Stimulated activated naive CD4-positive, alpha-beta T cell (primary cell): Measurements from ENCODE around the gene MOBP.
"Not testable (repeated sequence)": the region's sequence is repeated elsewhere in the genome, so short reads cannot be mapped to it uniquely, and the experiment has no call there.

ENCODE experiments used
- DNase-seq, 6 experiments: peaks; one replicate each; lab custom pipeline; 2025; lab: John Stamatoyannopoulos, UW

Gene MOBP

DNA sequence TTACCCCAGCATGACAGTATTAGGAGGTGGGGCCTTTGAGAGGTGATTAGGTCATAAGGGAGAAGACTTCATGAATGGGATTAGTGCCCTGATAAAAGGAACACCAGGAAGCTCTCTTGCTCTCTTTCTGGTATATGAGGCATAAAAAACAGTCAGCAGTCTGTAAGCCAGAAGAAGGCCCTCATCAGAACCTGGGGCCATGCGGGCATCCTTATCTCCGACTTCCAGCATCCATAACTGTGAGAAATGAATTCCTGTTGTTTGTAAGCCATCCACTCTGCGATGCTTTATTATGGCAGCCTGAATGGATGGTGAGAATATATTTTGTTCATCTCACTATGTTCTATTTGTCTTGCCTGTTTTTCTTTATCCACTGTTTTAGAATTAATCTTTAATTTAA, 17.7 kb upstream of the MOBP start:
- no peak for DNase-seq

DNA sequence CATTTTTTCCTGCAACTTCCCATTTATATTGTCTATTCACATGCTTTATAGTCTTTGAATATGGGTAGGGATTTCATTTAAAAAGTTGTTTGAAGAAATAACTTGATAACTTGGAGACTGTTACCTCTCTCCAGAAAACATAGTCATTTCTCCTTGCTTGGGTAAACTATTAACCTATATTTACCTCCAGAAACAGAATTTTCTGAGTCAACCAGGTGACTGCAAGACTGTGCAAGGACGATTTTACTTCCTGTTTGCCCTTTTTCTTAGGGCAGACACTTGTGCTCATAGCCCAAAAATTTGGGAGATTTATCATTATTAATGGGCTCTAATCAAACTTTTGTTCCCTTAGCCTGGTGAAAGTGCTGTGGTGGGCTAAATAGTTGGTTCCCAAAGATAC, 14.3 kb upstream of the MOBP start:
- no peak for DNase-seq

DNA sequence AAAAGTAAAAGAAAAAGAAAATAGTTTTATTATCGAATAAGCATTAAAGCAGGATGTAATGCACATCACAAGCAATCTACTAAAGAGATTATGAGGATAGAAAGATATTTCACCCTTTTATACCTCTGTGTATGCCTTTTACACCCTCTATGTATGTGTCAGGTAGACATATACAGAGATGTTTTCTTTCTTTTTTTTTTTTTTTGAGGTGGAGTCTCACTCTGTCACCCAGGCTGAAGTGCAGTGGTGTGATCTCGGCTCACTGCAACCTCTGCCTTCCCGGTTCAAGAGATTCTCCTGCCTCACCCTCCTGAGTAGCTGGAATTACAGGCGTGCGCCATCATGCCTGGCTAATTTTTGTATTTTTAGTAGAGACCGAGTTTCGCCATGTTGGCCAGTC, 13.6 kb upstream of the MOBP start:
- not testable (repeated sequence) for DNase-seq

DNA sequence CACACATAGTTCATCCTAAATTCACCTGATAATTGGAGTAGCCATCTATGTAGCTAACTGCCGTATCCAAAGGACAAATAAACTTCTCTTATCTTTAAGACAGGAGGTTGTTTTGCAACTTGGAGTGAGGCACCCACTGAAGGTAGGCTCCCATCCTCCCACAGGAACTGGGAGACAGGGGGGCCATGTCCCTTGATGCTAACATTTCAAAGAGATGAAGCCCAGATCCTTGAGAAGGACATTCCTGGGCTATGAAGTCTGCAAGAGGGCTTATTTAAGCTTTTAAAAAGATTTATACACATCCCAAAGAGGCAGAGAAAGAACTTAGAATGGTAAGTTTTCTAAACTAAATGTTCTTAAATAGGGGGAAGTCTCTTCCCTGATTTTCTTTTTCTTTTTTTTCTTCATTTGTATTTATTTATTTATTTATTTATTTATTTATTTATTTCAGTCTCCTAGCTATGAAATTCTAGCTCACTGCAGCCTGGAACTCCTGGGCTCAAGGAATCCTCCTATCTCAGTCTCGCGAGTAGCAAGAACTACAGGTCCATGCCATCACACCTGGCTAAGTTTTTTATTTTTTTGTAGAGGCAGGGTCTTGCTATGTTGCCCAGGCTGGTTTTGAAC, 12.8 kb upstream of the MOBP start:
- DNase-seq: no peak

DNA sequence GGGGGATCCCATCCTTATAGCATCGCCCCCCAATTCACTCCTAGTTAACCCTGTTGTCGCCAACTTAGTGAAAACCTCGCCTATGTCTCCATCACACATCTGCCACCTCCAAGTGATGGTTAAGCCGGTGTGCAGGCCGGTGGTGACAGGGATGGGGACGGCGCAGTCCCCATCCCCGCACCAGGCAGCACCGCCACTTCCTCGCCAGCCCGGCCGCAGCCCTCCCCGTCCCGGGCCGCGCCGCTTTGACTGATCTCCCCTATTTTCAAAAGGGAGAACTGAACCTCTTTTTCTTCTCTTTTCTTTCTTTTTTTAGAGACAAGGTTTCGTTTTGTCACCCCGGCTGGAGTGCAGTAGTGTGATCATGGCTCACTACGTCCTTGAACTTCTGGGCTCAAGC, 11.3 kb upstream of the MOBP start:
- DNase-seq: no peak

DNA sequence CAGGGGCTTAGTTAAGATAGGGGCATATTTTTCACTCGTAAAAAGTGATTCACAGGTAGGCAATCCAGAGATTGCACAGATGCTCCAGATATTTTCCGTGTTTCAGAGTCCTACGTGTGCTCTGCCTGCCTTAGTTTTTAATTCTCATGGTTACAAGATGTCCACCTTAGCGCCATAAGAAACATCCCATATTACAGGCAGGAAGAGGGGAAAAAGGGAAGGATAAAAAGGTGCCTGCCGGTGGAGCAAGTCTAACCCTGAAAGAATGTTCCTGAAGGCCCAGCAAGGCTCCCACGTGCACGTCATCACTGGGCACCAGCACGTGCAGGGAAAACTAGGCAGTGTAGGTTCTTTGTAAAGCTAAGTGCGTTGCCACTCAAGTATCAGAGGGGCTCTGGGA, 10.1 kb upstream of the MOBP start:
- DNase-seq: no peak

DNA sequence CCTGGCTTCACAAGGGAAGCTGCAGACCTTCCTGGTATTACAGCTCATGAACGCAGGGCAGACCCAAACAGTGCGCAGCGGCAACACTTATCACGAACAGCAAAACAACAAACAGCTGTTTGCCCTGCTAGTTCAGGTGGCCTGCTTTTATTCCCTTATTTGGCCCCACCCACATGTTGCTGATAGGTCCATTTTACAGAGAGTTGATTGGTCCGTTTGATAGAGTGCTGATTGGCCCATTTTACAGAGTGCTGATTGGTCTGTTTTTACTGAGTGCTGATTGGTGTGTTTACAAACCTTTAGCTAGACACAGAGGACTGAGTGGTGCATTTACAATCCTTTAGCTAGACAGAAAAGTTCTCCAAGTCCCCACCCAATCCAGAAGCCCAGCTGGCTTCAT, 8.9 kb upstream of the MOBP start:
- not testable (repeated sequence) for DNase-seq

DNA sequence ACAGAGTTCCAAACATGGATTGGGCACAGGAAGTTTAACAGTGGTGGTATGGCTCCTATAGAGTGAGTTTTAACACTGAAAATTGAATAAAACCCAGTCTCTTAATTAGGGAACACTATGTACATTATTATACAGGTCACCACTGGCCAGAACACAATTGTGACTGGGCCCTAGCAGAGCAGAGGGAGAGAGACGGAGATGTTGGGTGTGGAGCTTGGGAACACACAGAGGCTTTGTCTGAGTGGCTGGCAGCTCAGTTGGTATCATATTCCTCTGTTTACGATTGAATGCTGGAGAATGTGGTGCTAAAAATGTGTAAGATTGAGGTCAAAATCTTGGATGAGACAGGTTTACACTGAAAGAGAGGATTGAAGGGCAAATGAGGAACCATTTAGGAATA, 6.8 kb upstream of the MOBP start:
- no peak for DNase-seq

DNA sequence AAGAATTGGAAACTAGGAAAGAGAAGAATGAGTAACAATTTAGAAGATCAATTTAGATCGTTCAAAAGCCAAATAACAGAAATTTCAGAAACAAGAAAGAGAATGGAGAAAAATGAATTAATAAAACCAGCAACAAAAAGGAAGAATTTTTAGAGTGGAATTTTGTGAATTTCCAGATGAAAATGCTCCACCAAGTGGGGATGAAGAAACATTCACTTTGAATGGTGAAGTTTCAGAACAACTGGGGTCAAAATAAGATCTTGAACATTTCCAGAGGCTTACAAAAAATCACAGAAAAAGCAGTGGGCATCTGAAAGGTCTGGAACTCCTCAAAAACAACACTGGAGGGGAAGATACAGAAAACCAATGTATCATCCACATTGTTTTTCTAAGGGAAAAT, 4.2 kb upstream of the MOBP start:
- DNase-seq: no peak

DNA sequence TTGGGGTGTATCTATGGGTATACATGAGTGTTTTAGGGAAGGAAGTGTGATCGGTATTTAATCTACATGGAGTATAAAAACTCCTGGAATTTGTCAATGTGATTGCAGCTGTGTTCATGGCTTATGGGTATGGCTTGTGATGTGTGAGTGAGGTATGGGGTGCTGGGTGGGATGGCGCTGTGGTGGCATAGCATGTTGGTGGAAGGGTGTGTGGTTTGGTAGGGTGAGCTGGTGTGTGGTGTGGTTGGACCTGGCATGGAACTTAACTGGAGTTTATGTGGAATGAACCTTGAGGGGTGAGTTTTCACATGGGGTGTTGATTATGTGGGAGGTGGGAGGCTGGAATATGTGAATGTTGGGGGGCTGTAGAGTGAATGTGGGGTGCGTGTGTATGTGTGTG, 492 bp upstream of the MOBP start:
- DNase-seq: no peak

DNA sequence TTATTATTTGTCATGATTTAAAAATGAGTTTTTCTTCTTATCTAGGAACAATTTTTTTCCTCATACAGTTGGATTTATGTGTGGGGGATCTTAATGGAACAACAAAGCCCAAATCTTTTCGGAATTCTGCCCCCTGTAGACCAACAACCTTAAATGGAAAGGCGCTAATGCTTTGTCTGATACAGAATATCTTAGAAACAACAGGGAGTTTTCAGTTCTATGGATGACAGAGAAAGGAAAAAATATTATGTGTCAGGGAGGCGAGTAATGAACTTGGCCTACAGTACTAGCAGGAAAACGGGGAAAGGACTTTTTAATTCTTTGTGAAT, 592 bp downstream of the MOBP start:
- no peak for DNase-seq

DNA sequence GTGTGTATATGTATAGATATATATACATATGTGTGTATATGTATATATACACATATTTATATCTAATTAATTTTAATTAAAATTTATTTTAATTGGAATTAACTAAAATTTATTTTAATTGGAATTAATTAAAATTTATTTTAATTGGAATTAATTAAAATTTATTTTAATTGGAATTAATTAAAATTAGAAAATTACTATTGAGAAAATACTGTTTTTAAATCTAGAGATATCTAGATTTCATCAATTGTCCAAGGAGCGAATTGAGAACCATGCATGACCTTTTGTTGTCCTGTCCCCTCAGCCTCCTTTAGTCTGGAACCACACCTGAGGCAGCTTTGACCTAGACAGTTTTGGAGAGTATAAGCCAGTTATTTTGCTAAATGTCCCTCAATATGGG, 1.8 kb downstream of the MOBP start:
- no peak for DNase-seq

DNA sequence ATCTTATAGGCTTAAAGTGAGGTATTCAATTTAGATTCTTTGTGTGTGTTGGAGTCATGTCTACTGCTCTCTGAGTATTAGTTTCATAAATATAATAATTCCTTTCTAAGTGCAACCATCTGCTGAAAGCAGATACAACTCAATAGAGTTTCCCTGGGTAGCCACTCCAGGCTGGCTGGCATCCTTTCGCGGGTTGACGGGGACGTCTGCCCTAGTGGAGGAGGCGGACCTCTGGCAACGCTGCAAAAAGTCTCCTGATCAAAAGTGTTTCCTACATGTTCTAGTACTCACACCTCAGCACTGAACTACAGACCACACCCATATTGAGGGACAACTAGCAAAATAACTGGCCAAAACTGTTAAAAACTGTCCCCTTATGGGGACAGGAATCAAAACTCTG, 2.5 kb downstream of the MOBP start:
- no peak for DNase-seq

DNA sequence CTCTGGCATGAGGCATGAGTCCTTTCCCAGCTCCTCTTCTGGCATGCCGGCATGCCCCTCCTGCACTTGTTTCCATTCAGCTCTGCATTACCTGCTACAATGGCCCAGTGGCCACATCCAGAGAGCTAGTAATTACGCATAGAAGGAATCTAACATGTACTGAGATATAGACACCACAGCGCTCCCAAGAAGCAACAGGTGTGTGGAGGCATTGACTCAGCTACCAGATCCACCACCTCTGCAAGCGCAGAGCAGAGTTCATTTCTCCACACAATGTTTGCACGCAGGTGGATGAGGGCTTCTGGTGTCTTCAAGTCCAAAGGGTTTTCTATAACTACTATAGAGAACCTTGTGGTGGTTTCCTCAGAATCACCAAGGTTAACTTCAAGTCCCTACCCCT, 4.2 kb downstream of the MOBP start:
- DNase-seq: no peak

DNA sequence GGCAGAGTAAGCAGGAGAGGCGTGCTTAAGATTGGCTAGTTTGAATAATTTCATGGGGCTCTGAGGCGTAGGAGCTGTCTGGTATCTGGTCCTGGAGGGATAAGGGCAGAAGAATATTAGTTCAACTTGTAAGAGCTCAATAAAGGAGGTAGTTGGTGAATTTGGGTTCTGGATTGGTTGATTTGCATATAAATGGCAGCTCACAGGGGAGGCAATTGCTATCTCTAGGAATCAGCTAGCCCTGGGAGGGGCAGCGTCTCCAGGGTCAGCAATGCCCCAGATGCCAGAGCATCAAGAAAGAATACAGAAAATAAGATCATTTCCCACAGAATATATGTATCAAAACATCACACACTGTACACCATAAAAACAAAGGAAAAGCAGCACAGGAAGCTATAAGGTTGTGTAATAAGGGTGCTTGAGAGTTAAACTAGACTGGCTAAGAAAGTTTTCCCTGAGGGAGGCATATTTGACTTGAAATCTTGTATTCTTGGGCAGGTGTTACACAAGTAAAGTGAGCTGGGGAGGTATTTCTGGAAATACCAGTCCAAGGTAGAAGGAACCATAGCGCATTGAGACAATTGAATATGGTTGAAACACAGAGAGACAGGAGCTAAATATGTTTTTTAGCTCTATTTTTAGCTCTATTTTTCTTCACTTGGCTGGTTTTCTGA, 6.1 kb downstream of the MOBP start:
- DNase-seq: no peak

DNA sequence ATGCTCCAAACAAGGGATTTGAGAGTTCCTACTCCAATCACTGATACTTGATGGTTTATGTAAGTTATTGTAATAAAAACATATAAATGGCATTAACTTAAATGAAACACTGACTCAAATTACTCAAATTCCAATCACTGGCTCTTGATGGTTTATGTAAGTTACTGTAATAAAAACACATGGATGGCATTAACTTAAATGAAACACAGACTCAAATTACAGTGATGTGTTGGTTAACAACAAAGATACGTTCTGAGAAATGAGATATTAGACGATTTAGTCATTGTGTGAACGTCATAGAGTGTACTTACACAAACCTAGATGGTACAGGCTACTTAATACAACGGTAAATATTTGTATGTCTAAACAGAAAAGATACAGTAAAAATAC, 6.6 kb downstream of the MOBP start:
- no peak for DNase-seq

DNA sequence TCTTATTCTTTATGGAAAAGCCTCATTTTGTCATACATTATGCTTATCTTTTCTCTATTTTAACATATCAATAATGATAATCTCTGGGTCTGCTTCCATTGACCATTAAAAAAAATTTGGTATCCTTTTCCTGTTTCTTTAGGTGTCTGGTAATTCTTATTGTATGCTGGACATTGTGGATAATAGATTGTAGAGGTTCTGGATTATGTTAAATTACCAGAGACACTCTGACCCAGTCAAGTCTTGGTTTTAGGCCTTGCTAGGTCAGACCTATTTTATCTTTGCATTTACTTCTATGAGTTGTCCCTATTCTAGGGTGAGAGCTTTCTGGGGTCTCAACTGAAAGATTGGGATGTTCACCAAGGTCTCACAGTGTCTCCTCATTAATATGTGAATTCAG, 9.3 kb downstream of the MOBP start:
- no peak for DNase-seq

DNA sequence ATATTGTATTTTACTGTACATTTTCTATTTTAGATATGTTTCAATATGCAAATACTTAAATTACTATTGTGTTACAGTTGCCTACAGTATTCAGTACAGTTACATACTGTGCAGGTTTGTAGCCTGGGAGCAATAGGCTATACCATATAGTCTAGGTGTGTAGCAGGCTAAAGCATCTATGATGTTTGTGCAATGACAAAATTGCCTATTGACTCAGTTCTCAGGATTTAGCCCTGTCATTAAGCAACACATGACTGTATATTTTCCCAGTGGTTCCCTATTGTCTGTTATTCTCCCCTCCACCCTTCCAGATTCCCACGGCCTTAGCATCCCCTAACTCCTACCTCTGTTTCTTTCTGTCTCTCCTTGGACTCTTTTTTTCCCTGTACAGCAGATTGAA, 10.7 kb downstream of the MOBP start:
- no peak for DNase-seq

DNA sequence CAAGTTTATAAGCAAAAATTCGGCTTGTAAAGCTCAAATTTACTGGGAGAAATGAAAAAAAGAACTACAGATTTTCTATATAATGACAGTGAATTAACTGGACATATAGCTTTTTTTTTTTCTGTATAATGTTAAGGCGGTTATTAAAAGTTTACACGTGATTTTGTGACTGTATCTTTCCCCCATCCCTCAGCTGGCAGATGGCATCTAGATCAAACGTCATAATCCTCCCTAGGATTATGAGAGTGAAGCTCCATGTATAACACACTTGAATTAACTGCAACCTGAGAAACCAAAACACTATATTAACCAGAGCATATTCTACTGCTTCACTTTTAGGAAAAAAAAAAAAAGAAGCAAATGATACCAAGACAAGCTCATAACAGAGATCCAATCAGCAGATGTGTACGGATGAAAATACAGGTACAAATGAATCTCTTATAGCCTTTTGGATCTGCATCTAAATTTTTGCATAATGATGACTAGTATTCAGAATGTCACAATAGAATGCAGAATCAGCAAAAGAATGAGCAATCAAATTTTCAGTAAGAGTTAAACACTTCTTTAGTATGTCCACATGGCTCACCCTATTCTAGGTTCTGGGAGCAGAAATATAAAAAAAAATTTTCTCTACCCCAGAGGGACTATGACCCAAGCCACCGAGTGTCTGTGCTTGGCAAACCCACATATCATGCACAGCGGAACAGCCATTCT, 12.4 kb downstream of the MOBP start:
- DNase-seq: no peak

DNA sequence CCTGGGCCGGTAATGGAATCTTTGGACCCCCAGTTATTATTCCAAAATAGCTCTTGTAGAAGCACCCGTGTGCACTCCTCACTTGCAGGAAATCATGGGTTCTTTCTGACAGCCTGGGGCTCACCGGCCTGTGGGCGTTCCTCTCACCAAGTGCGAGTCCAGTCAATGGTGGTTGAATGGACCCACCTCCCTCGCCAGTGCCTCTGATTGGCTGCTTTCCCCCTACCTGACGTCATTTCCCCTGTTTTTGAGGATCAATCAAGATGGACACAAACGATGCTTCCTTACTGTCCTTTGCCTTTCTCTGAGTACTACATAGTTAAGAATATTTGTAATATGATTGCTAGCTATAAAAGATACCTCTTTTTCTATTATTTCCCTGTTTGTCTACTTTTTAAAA, 18.1 kb downstream of the MOBP start:
- no peak for DNase-seq

DNA sequence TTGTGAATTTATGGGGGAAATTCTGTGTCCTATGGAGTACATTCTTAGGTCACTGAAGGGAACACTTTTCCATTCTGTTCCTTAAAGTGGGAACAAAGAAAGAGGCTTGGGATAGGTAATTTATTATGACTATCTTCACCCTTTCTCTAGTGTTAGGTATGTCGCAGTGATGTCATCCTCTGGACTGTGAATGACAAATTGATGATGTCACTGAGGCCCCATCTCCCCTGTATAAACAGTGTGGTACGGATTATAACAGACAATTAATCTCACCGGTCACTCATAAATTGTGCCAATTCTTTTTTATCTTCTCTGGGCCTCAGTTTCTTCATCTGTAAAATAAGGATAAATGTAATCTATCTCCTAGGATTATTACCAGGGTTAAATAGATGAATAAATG, 23.5 kb downstream of the MOBP start:
- DNase-seq: no peak

DNA sequence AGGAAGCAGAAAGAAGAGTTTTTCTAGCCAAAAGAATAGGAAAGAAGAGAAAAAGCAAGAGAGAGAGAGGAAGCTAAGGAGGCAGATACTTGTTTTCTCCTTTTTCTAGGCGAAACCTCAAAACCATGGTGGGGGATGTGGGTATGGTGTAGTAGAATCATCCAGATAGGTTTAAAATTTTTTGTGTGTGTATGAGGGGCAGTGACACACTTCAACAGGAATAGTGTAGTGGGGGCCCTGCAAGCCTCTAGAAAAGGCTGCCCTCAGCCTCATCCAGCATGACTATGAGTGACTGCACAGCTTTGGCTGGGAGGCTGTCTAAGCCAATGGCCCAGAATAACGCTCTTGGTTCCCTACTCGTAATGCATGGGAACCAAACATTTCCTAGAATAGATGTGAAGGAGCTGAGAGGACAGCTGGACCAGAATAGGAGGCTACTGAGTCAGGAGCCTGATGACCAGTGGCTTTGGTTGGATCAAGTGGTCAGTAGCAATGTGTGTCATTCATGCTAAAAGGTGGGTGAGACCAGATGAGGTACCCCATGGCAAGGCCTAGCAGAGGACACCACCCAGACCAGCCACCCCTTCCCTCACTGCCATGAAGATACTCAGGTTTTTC, 24.4 kb downstream of the MOBP start:
- DNase-seq: no peak

DNA sequence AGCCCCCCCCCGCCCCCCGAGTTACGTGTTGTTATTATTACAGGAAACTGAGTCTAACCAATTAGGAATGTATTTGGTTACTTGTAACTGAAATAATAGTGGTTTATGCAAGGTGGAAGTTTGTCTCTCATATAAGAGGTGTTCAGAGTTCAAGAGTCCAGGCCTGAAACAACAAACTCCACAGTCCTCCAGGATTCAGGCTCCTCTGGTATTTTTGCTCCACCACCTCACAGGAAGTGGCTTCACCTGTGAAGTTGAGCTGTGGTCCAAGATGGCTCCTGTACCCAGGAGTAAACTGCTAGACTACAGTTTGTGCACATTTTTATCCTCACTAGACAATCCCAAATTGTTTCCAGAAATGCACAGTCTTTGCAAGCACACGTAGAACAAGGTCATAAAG, 27.3 kb downstream of the MOBP start:
- DNase-seq: no peak
